ENCODE data around the gene SEMA4D. TPM values are rescaled to one million over a fixed set of nuclear protein-coding genes. Genes with fewer than 3 reads are reported as not detected.

SEMA4D gene
- total RNA-seq, 2 experiments from 2014 or later = 283 to 295 TPM

DNA sequence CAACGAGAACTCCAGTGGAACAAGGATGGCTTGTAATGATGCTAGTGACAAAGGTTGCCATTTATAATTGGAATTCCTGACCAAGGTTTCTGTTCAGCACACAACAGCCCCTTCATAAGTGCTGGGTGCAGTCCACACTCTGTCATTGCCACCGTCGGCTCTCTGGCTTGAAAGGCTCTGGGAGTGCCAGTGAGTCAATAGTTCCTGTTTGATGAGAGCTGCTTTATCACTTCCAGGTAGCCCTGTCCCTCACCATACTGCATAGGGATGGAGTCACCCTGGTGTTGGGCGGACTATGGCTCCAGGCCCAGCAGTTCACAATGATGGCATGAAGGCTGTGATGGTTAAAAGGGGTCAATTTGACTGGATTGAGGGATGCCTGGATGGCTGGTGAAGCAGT lies 34.6 kb upstream of the SEMA4D start:
- ChIA-PET CTCF (interaction anchor here (1.1 to 1.8 kb wide), 2 partner anchors 37 to 124 kb away, joined by 3 to 4 read pairs; no protein-coding TSS in a partner anchor), POLR2A (no interaction called here)

DNA sequence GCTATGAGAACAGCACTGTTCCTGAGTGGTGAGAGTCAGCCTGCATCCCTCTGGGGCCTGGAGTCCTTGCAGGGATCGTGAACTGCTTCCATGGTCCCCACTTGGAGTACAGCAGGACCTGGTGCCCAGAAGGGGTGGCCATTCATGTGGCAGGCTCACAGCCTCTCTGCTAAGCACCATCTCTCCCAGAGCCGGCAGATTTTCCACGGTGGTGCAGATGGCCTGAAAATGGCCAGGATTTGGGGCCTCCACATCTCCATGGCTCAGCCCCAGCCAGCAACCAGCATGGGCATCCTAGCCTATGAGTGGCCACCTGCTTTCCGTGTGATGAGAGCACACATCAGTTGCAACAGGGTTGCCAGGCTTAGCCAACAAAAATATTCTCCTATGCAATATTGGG lies 33.9 kb upstream of the SEMA4D start:
- ChIA-PET POLR2A (no interaction called here), CTCF (interaction anchor here (0.7 to 5.6 kb wide), 4 partner anchors 17 to 123 kb away, joined by 3 to 23 read pairs (median 4); no protein-coding TSS in a partner anchor)

DNA sequence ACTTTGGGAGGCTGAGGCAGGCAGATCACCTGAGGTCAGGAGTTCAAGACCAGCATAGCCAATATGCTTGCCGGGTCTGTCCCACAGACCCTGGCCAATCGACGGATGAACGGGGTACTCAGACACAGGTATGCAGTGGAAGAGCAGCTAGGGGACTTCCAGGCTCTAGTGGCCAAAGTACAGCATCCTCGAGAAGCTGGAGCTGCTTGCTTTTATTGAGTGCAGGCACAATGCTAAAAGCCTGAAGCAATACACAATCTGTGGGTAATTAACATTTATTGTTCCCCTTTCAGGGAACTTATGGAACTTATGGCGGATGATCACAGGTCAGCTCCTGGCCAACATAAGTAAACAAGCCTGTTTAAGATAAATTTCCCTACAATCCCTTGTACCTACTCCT lies 32.8 kb upstream of the SEMA4D start:
- CTCF ChIA-PET = interaction anchor here (1.1 to 5.6 kb wide), 3 partner anchors 18 to 35 kb away, joined by 4 to 23 read pairs (median 5); no protein-coding TSS in a partner anchor
- POLR2A ChIA-PET = no interaction called here

- ChIA-PET CTCF (interaction anchor here (0.9 to 5.6 kb wide), 3 partner anchors 10 to 20 kb away, joined by 4 to 23 read pairs (median 5); no protein-coding TSS in a partner anchor), POLR2A (interaction anchor here (0.8 kb wide), 1 partner anchor 20 kb away, joined by 3 read pairs; no protein-coding TSS in a partner anchor)
Measured at GRCh38 chr9:89529243-89530035, 31.5 kb upstream of the SEMA4D start.

DNA sequence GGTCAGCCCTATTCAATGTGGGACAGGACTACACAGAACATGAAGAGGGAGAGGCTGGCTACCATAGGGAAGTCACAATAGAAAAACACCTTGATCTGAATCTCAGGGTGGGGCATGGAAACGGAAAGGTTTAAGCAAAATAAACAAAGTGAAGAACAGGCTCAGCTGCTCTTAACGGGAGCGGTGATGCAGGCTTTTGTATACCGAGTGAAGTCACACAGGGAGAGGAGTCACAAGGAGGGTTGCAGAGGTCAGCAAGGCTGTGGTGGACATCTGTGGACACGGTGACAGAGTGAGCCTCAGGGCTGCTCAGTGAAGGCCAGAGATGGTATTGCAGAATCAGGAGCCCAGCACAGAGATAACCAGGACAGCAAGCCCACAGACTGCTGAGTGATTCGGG lies 30.6 kb upstream of the SEMA4D start:
- CTCF ChIA-PET = interaction anchor here (0.9 to 5.6 kb wide), 3 partner anchors 11 to 20 kb away, joined by 4 to 23 read pairs (median 5); no protein-coding TSS in a partner anchor

DNA sequence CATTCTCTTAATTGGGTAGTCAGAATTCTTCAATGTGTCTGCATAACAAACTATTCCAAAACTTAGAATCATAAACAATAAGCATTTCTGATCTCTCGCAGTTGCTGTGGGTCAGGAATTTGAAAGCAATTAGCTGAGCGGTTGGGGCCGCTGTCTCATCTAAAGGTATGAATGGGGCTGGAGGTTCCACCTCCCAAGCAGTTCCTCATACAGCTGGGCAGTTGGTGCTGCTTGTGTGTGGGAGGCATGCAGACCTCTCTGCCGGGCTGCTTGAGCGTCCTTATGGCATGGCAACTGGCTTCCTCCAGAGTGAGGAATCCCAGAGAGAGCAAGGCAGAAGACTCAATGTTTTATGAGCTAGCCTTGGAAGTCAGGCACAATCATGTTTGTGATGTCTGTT lies 30.2 kb upstream of the SEMA4D start:
- ChIA-PET POLR2A (no interaction called here), CTCF (interaction anchor here (1.0 to 5.6 kb wide), 4 partner anchors 11 to 47 kb away, joined by 3 to 23 read pairs (median 5); no protein-coding TSS in a partner anchor)

More for the DNA sequence above, 30.6 kb upstream of the SEMA4D start:
- POLR2A ChIA-PET = no interaction called here

- CTCF ChIA-PET = interaction anchor here (1.2 to 5.6 kb wide), 3 partner anchors 22 to 98 kb away, joined by 3 to 23 read pairs (median 5); no protein-coding TSS in a partner anchor
- POLR2A ChIA-PET = no interaction called here
Measured at GRCh38 chr9:89527084-89527483, 29.2 kb upstream of the SEMA4D start.

GRCh38 chr9:89526667-89527066 lies 28.8 kb upstream of the SEMA4D start:
- ChIA-PET POLR2A (no interaction called here), CTCF (interaction anchor here (1.2 to 5.6 kb wide), 3 partner anchors 22 to 97 kb away, joined by 3 to 23 read pairs (median 5); no protein-coding TSS in a partner anchor)

DNA sequence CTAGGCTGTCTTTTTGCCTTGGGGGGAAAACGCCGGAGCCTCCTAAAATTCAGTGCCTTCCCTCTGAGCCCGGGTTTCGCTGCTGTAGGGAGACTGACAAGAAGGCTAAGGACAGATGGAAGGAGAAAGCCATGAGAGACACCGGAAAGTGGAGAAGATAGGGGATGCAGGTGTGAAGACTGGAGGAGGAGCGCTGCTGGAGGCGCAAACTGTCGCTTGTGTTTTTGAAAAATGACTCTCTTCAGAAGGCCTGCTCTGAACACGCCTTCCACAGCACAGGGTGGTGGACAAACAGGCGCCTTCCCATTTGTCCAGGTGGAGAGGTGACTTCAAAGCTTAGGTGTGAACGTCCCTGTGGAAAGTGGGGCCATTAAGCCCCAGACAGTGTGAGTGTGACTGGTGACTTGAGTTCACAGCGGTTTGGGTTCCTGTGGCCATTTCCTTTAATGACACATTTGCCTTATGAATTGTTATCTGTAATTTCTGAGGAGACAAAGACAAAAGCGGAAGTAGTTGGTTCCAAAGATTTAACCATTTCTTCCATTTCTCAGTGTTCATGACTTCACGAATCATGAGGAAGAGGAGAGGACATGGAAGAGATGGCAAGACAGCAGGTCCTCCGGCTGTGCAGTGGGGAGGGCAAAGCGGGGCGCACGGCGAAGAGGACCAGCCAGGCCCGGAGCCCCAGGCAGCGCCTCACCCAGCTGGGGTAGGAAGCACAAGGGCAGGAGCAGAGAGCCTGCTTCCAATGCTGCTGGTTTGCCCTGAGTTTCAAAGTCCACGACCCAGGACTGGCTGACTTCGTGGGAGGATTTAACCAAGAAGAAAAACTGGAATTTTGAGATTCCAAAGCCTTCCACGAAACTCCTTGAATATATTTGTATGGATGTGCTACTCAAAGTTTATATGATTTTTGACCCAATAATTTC lies 27.8 kb upstream of the SEMA4D start:
- ChIA-PET POLR2A (no interaction called here), CTCF (no interaction called here)

DNA sequence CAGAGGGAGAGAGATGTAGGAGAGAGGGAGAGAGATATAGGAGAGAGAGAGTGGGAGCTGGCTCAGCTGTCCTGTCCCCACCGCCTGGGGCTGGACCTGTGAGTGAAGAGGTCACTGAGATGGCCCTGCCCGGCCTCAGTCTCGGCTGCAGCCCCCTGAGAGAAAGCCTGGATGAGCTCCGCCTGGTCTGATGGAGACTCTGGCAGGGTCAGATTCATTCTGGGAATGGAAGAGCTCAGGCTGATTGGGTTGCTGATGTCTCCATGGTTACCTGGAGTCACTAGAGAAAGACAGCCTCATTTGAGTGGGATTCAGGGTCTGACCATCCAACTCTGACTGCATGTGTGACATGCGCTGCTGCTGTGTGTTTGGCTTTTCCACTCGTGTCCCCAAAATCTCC lies 27.1 kb upstream of the SEMA4D start:
- POLR2A ChIA-PET = no interaction called here

DNA sequence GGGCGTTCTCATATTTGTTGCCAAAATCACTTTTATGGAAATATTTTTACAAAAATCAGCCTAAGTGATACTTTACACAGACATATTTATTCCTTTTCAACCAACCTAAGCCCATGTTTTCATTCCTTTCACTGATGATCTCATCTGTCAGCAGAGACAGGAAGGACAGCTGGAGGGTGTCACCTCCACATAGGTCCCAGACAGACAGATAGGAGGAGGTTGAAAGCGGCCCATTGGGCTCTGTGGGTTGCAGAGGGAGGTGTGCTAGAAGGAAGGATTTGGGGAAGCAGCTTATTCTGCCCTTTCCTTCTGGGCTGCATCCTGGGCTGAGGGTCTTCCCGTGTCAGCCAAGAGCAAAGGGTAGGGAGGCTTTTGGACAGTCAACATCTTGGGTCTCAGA lies 26.0 kb upstream of the SEMA4D start:
- ChIA-PET CTCF (interaction anchor here (1.3 to 2.4 kb wide), 5 partner anchors 10 to 40 kb away, joined by 3 to 14 read pairs (median 5); no protein-coding TSS in a partner anchor), POLR2A (interaction anchor here (0.7 to 1.6 kb wide), 4 partner anchors 13 to 214 kb away, joined by 3 read pairs; no protein-coding TSS in a partner anchor)

More for the DNA sequence above, 27.1 kb upstream of the SEMA4D start:
- CTCF ChIA-PET = no interaction called here

- POLR2A ChIA-PET = interaction anchor here (0.6 to 1.6 kb wide), 7 partner anchors 14 to 213 kb away, joined by 3 to 8 read pairs (median 3); no protein-coding TSS in a partner anchor
Measured at GRCh38 chr9:89522959-89523285, 25.0 kb upstream of the SEMA4D start.

DNA sequence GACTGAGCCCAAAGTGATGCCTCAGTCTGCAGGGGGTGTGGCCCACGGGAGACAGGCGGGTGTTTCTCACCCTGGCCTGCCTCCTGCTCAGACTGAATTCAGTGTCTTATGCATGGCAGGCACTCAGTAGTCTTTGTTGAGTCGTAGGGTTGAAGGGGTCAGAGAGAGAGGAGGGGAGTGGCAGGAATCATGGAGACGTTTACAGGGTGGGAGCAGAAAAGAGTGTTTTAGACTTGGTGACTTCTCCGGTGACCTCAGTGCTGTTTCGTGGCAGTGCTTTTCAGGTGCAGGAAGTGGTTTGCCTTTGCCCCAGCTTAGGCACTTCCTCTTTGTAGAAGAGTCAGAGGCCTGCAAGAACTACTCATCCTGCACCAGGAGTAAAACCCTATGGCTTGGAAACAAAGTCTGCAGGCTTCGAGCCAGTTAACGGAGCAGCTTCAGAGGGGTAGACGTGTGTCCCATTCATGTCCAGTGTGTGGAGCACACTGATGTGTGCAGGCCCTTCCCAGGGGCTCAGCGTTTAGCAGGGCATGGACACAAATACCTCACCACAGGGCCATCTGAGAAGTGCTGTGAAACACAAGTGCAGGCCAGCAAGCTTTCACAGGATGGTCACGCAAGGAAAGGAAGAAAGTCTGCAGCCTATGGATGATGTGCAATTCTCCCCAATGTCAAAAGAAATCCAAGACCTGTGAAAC lies 24.5 kb upstream of the SEMA4D start:
- ChIA-PET POLR2A (interaction anchor here (0.7 to 1.2 kb wide), 4 partner anchors 19 to 208 kb away, joined by 3 to 8 read pairs (median 3); partner anchors contain the start of gene SECISBP2), CTCF (interaction anchor here (1.3 to 2.4 kb wide), 5 partner anchors 12 to 38 kb away, joined by 3 to 14 read pairs (median 5); no protein-coding TSS in a partner anchor)

More at GRCh38 chr9:89522959-89523285, 25.0 kb upstream of the SEMA4D start:
- CTCF ChIA-PET = interaction anchor here (1.3 to 2.4 kb wide), 5 partner anchors 11 to 39 kb away, joined by 3 to 14 read pairs (median 5); no protein-coding TSS in a partner anchor

DNA sequence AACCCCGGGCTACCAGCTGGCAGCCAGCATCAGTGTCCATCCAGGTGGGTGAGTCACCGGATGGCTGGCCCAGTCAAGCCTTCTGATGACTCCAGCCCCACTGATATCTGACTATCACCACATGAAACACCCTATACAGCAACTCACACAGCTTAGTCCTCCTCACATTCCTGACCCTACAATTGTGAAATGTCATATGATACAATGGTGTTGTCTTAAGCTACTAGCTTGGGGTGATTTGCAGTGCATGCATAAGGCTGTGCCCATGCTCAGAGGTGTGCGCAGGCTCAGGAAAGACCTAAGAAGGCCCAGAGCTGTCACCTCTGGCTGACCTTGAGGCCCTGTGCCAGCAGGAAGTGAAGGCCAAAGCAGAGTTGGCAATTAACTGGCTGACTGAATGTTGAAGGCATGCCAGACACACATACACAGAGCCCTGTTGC lies 21.5 kb upstream of the SEMA4D start:
- POLR2A ChIA-PET = no interaction called here
- CTCF ChIA-PET = interaction anchor here (1.1 to 1.6 kb wide), 3 partner anchors 9 to 15 kb away, joined by 3 to 4 read pairs (median 3); no protein-coding TSS in a partner anchor

GRCh38 chr9:89518466-89519365 lies 20.8 kb upstream of the SEMA4D start:
- ChIA-PET POLR2A (no interaction called here), CTCF (interaction anchor here (0.5 to 1.6 kb wide), 4 partner anchors 9 to 125 kb away, joined by 3 to 4 read pairs (median 3); no protein-coding TSS in a partner anchor)

- POLR2A ChIA-PET = no interaction called here
- CTCF ChIA-PET = no interaction called here
Measured at GRCh38 chr9:89515416-89515815, 17.5 kb upstream of the SEMA4D start.

DNA sequence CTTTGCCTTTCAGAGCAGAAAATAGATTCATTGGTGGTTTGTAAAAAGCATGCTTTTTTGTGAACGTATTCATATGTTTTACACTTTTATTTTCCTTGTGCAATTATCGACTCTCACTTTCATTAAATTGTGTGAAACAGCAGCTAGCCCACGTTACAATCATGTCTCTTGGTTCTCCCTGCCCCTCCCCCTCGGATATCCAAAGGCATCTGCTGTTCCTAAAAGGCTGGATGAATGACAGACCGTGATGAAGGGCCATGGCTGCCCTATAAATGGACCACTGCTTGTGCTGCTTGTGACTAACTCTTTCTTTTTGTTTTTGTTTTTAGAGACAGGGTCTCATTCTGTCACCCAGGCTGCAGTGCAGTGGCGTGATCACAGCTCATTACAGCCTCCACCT lies 17.0 kb upstream of the SEMA4D start:
- ChIA-PET CTCF (no interaction called here), POLR2A (no interaction called here)

GRCh38 chr9:89514337-89514736 lies 16.4 kb upstream of the SEMA4D start:
- CTCF ChIA-PET = no interaction called here

More at GRCh38 chr9:89514337-89514736, 16.4 kb upstream of the SEMA4D start:
- POLR2A ChIA-PET = no interaction called here

All from activated CD8-positive, alpha-beta memory T cell treated with anti-CD3 and anti-CD28 coated beads for 36 hours (primary cell).